ENCODE measurements around the gene FYB2.

FYB2 gene

GRCh38 chr1:56758794-56759193, 60.4 kb downstream of the FYB2 start:
- no peaks in the 10 kb centered on the region for H3K4me1 Mint-ChIP-seq (ENCODE audit: low read depth)
- H3K36me3 Mint-ChIP-seq (ENCODE audit: low read depth) = no peaks in the 10 kb centered on the region
- intact Hi-C loops (cut with micrococcal nuclease) = no loop called here
- H3K27ac Mint-ChIP-seq = no peak overlapping the region
- no peaks in the 10 kb centered on the region for H3K9me3 Mint-ChIP-seq
- H3K4me3 Mint-ChIP-seq = no peak overlapping the region
- H3K27me3 Mint-ChIP-seq = no peaks in the 10 kb centered on the region

- no peaks in the 10 kb centered on the region for H3K27me3 Mint-ChIP-seq
- H3K27ac Mint-ChIP-seq = no peak overlapping the region
- H3K36me3 Mint-ChIP-seq (ENCODE audit: low read depth) = no peaks in the 10 kb centered on the region
- H3K9me3 Mint-ChIP-seq = no peaks in the 10 kb centered on the region
- intact Hi-C loops (cut with micrococcal nuclease) = no loop called here
- H3K4me3 Mint-ChIP-seq = no peak overlapping the region
- H3K4me1 Mint-ChIP-seq (ENCODE audit: low read depth) = no peaks in the 10 kb centered on the region
Measured at GRCh38 chr1:56758135-56758534, 61.1 kb downstream of the FYB2 start.

GRCh38 chr1:56755911-56756310, 63.3 kb downstream of the FYB2 start:
- Mint-ChIP-seq H3K4me3 (no peak overlapping the region), H3K4me1 (ENCODE audit: low read depth) (no peaks in the 10 kb centered on the region), H3K27ac (no peak overlapping the region), H3K27me3 (peaks cover 3% of the 10 kb centered on the region), H3K36me3 (ENCODE audit: low read depth) (no peaks in the 10 kb centered on the region), H3K9me3 (no peaks in the 10 kb centered on the region)
- intact Hi-C loops (cut with micrococcal nuclease) = no loop called here

GRCh38 chr1:56754708-56755479, 64.3 kb downstream of the FYB2 start:
- Mint-ChIP-seq H3K36me3 (ENCODE audit: low read depth) (no peaks in the 10 kb centered on the region), H3K27ac (no peak overlapping the region), H3K27me3 (peaks cover 3% of the 10 kb centered on the region), H3K4me3 (no peak overlapping the region), H3K9me3 (no peaks in the 10 kb centered on the region), H3K4me1 (ENCODE audit: low read depth) (no peaks in the 10 kb centered on the region)
- intact Hi-C loops (cut with micrococcal nuclease) = no loop called here

DNA sequence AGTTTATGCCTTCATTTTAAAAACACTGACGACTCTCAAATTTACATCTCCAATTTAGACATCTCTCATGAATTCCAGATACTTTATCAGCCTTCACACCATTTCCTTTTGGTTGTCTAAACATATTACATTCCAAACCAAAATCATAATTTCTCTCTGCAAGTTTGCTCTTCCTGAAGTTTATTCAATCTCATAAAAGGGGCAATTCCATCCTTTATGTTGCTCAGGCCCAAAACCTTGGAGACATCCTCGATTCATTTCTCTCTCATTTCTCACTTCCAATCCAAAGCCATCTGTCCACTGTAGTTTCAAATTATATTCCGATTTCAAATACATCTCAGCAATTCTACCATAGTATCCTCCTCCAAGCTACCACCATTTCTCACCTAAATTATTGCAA, 74.0 kb downstream of the FYB2 start:
- Mint-ChIP-seq H3K4me3 (no peak overlapping the region), H3K27me3 (no peaks in the 10 kb centered on the region), H3K9me3 (no peaks in the 10 kb centered on the region), H3K27ac (no peak overlapping the region), H3K4me1 (ENCODE audit: low read depth) (no peaks in the 10 kb centered on the region), H3K36me3 (ENCODE audit: low read depth) (no peaks in the 10 kb centered on the region)
- intact Hi-C loops (cut with micrococcal nuclease) = no loop called here

- H3K4me1 Mint-ChIP-seq (ENCODE audit: low read depth) = no peaks in the 10 kb centered on the region
- H3K27me3 Mint-ChIP-seq = peaks cover 3% of the 10 kb centered on the region
- intact Hi-C loops (cut with micrococcal nuclease) = no loop called here
Measured at GRCh38 chr1:56728964-56729363, 90.2 kb downstream of the FYB2 start.

DNA sequence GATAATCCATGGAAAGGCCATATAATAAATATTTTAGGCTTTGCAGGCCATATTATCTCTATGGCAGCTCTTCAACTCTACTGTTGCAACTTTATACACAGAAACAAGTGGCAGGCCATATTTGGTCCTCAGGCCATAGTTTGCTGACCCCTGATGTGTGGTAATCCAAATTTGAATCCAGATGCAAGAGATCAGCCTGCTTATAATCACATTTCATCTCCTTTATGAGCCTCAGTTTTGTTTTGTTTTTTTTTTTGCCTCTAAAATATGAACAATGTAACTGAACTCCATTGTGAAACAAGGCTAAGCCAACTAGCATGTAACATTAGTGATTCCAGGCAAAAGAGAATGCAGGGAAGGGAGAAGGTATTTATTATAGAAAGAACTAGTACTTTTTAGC, 92.5 kb downstream of the FYB2 start:
- Mint-ChIP-seq H3K27ac (no peak overlapping the region), H3K4me3 (no peak overlapping the region), H3K9me3 (peaks cover 8% of the 10 kb centered on the region), H3K27me3 (peaks cover 1% of the 10 kb centered on the region), H3K4me1 (ENCODE audit: low read depth) (no peaks in the 10 kb centered on the region), H3K36me3 (ENCODE audit: low read depth) (no peaks in the 10 kb centered on the region)
- intact Hi-C loops (cut with micrococcal nuclease) = no loop called here

More at GRCh38 chr1:56728964-56729363, 90.2 kb downstream of the FYB2 start:
- H3K9me3 Mint-ChIP-seq = peaks cover 8% of the 10 kb centered on the region
- H3K27ac Mint-ChIP-seq = no peak overlapping the region
- no peaks in the 10 kb centered on the region for H3K36me3 Mint-ChIP-seq (ENCODE audit: low read depth)
- H3K4me3 Mint-ChIP-seq = no peak overlapping the region

GRCh38 chr1:56719171-56719570, 100.0 kb downstream of the FYB2 start:
- Mint-ChIP-seq H3K4me1 (ENCODE audit: low read depth) (no peaks in the 10 kb centered on the region), H3K36me3 (ENCODE audit: low read depth) (no peaks in the 10 kb centered on the region), H3K9me3 (no peaks in the 10 kb centered on the region), H3K27ac (no peak overlapping the region), H3K27me3 (no peaks in the 10 kb centered on the region), H3K4me3 (no peak overlapping the region)
- intact Hi-C loops (cut with micrococcal nuclease) = no loop called here

DNA sequence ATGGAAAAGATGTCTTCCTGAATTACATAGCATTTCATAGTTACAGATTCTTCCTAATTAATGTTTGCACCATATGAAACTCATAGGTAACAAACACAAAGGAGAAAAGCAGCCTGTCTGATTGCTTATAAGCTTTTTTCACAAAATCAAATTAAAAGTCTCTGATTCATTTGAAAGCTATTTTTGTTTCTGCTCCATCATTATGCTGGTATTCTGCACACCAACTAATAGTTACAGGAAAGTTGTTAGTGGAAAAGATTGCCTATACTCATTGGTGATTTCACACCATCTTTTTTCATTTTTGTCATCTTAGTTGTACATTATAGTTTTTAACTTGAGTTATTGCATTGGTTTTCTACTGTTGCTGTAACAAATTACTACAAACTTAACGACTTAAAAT, 104.0 kb downstream of the FYB2 start:
- Mint-ChIP-seq H3K4me3 (no peak overlapping the region), H3K27ac (no peak overlapping the region), H3K4me1 (ENCODE audit: low read depth) (no peaks in the 10 kb centered on the region), H3K9me3 (no peaks in the 10 kb centered on the region), H3K27me3 (no peaks in the 10 kb centered on the region), H3K36me3 (ENCODE audit: low read depth) (no peaks in the 10 kb centered on the region)
- intact Hi-C loops (cut with micrococcal nuclease) = no loop called here

DNA sequence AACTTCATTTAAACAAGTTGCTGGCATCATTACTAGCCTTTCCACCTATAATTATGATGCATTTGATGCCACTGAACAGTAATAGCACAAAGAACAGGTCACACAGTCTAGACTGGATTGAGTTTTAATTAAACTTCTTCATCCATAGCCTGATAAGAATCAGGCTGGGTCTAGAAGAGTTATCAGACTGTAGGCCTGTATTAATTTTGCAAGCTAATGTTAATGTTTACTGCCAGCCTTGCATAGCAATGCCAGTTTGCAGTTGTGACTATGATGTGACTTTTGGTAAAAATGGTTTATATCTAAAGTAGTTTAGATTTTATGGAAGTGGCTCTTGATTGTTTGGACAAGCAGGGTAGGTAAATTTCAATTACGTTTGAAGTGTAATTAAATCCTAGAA, 106.1 kb downstream of the FYB2 start:
- H3K27me3 Mint-ChIP-seq = no peaks in the 10 kb centered on the region
- no peaks in the 10 kb centered on the region for H3K36me3 Mint-ChIP-seq (ENCODE audit: low read depth)
- H3K27ac Mint-ChIP-seq = no peak overlapping the region
- H3K9me3 Mint-ChIP-seq = no peaks in the 10 kb centered on the region
- H3K4me1 Mint-ChIP-seq (ENCODE audit: low read depth) = no peaks in the 10 kb centered on the region
- intact Hi-C loops (cut with micrococcal nuclease) = no loop called here
- no peak overlapping the region for H3K4me3 Mint-ChIP-seq

DNA sequence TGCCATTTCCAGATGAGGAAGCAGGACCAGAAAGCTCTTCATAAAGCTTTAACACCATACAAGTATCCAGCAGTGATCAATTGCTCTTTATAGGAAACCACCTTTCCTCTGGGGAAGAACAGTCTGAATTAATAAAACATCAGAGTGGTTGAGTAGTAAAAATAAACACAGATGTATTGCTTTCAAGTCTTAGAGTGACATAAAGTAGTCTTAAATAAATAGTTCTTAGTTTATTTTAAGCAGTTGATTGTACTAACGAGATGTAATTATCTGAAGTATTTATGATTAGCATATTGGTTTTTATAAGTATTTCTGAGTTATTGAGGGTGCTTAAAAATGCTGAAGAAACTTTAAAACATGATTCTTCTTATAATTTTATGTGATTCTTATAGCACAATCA, 107.1 kb downstream of the FYB2 start:
- intact Hi-C loops (cut with micrococcal nuclease) = no loop called here
- Mint-ChIP-seq H3K9me3 (no peaks in the 10 kb centered on the region), H3K36me3 (ENCODE audit: low read depth) (no peaks in the 10 kb centered on the region), H3K27me3 (no peaks in the 10 kb centered on the region), H3K4me3 (no peak overlapping the region), H3K4me1 (ENCODE audit: low read depth) (no peaks in the 10 kb centered on the region), H3K27ac (no peak overlapping the region)

DNA sequence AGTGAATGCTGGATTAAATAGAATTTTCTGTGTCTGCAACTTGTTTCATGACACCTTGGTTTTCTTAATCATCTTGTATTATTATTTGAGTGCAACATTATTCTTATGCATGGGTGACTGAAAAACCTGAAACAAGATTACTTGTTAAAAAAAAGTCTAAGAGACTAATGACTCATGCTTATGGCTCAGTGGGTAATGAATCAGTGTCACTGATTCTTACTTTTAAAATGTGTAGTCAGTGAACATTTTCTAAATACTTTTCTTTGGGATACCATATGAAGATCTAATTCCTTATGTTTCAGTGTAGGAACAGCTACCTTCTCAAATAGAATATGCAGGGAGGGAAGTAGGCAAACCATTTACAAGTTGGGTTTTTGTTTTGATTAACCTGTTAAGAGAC, 108.6 kb downstream of the FYB2 start:
- Mint-ChIP-seq H3K4me1 (ENCODE audit: low read depth) (no peaks in the 10 kb centered on the region), H3K27ac (no peak overlapping the region)
- intact Hi-C loops (cut with micrococcal nuclease) = loop anchor here (2.0 kb wide), 1 partner anchor 1336 kb away; no protein-coding TSS in a partner anchor

GRCh38 chr1:56709995-56710394, 109.2 kb downstream of the FYB2 start:
- no peaks in the 10 kb centered on the region for H3K9me3 Mint-ChIP-seq
- H3K36me3 Mint-ChIP-seq (ENCODE audit: low read depth) = no peaks in the 10 kb centered on the region
- intact Hi-C loops (cut with micrococcal nuclease) = loop anchor here (2.0 kb wide), 1 partner anchor 1335 kb away; no protein-coding TSS in a partner anchor
- H3K27ac Mint-ChIP-seq = no peak overlapping the region
- no peaks in the 10 kb centered on the region for H3K27me3 Mint-ChIP-seq
- H3K4me3 Mint-ChIP-seq = no peak overlapping the region
- H3K4me1 Mint-ChIP-seq (ENCODE audit: low read depth) = no peaks in the 10 kb centered on the region

More for the DNA sequence above, 108.6 kb downstream of the FYB2 start:
- Mint-ChIP-seq H3K36me3 (ENCODE audit: low read depth) (no peaks in the 10 kb centered on the region), H3K4me3 (no peak overlapping the region), H3K27me3 (no peaks in the 10 kb centered on the region), H3K9me3 (no peaks in the 10 kb centered on the region)

GRCh38 chr1:56709269-56709880, 109.8 kb downstream of the FYB2 start:
- H3K4me1 Mint-ChIP-seq (ENCODE audit: low read depth) = no peaks in the 10 kb centered on the region
- intact Hi-C loops (cut with micrococcal nuclease) = no loop called here
- no peaks in the 10 kb centered on the region for H3K36me3 Mint-ChIP-seq (ENCODE audit: low read depth)
- H3K9me3 Mint-ChIP-seq = no peaks in the 10 kb centered on the region
- H3K4me3 Mint-ChIP-seq = no peak overlapping the region
- no peaks in the 10 kb centered on the region for H3K27me3 Mint-ChIP-seq
- no peak overlapping the region for H3K27ac Mint-ChIP-seq

DNA sequence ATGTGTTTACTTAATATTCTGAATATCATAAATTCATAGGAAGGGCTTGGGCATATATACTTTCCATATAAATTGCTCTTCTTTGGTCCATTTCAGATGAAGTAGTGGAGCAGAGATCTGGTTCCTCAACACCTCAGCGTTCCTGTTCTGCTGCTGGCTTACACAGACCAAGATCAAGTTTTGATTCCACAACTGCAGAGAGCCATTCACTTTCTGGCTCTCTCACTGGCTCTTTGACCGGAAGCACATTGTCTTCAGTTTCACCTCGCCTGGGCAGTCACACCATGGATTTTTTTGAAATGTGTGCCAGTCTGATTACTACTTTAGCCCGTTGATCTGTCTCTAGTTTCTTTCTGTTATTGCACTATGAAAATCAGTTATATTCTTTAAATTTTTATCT, 111.8 kb downstream of the FYB2 start:
- Mint-ChIP-seq H3K36me3 (ENCODE audit: low read depth) (no peaks in the 10 kb centered on the region), H3K4me3 (no peak overlapping the region), H3K27me3 (no peaks in the 10 kb centered on the region), H3K27ac (no peak overlapping the region), H3K9me3 (no peaks in the 10 kb centered on the region), H3K4me1 (ENCODE audit: low read depth) (no peaks in the 10 kb centered on the region)
- intact Hi-C loops (cut with micrococcal nuclease) = no loop called here
